Measurements from ENCODE around the gene SURF4. TPM values are rescaled to one million over a fixed set of nuclear protein-coding genes. Genes with fewer than 3 reads are reported as not detected.
A peak's percentile ranks its signal among the peaks of the same experiment; 100 is the strongest.
"Not testable (repeated sequence)": the region's sequence is repeated elsewhere in the genome, so short reads cannot be mapped to it uniquely, and the experiment has no call there.

The SURF4 gene
- total RNA-seq, 4 donors from 2014 or later: 141 to 266 (median 230) TPM

- no peak for TF ChIP-seq CTCF (IDR thresholded peaks at IDR 0.05)
- DNase-seq (ENCODE audit: low spot score) (no peak), ATAC-seq (ENCODE audit: low FRiP score) (no peak)
Observed at GRCh38 chr9:133340916-133341315, 34.9 kb downstream of the SURF4 start.

- ATAC-seq (ENCODE audit: low FRiP score): no peak
- DNase-seq (ENCODE audit: low spot score): no peak
- TF ChIP-seq CTCF (IDR thresholded peaks at IDR 0.05): no peak
Observed at GRCh38 chr9:133340256-133340655, 35.6 kb downstream of the SURF4 start.

- no peak for ATAC-seq (ENCODE audit: low FRiP score)
- TF ChIP-seq CTCF (IDR thresholded peaks at IDR 0.05): no peak
- no peak for DNase-seq (ENCODE audit: low spot score)
Observed at GRCh38 chr9:133339641-133340040, 36.2 kb downstream of the SURF4 start.

- DNase-seq (ENCODE audit: low spot score) (peak; percentile 74), ATAC-seq (ENCODE audit: low FRiP score) (peak; percentile 95)
- no peak for TF ChIP-seq CTCF (IDR thresholded peaks at IDR 0.05)
Observed at GRCh38 chr9:133335924-133336811, 39.7 kb downstream of the SURF4 start, which contains the start of gene SURF6. Gene SURF6 (minus strand): TSS chr9:133336188. CDS start chr9:133336132, 56 bp downstream.

GRCh38 chr9:133334888-133335287 is 41.0 kb downstream of the SURF4 start:
- not testable (repeated sequence) for DNase-seq (ENCODE audit: low spot score); ATAC-seq (ENCODE audit: low FRiP score)

GRCh38 chr9:133334161-133334560 is 41.7 kb downstream of the SURF4 start:
- TF ChIP-seq CTCF (IDR thresholded peaks at IDR 0.05): no peak
- ATAC-seq (ENCODE audit: low FRiP score) (no peak), DNase-seq (ENCODE audit: low spot score) (no peak)

GRCh38 chr9:133333566-133333965 is 42.3 kb downstream of the SURF4 start:
- ATAC-seq (ENCODE audit: low FRiP score) (no peak), DNase-seq (ENCODE audit: low spot score) (no peak)
- no peak for TF ChIP-seq CTCF (IDR thresholded peaks at IDR 0.05)
